ENCODE data around the gene NUP98. TPM values are rescaled to one million over a fixed set of nuclear protein-coding genes. Genes with fewer than 3 reads are reported as not detected.

NUP98 gene
- polyA plus RNA-seq, 3 donors: 19.6 to 76.2 (median 28.5) TPM

- peaks cover 2 to 5% of the 10 kb centered on the region in 2 donors for H3K36me3 Mint-ChIP-seq
- no peak for DNase-seq
- H3K79me2 ChIP-seq (ENCODE audit: insufficient read depth, low read length): no peaks in the 10 kb centered on the region
- H2AFZ ChIP-seq (ENCODE audit: insufficient read depth, low read depth, low read length, poor library complexity, severe bottlenecking): no peak overlapping the region
- H3K9ac ChIP-seq (ENCODE audit: insufficient read depth, low read length, poor library complexity, severe bottlenecking): no peak overlapping the region
- no peak overlapping the region for H3K4me3 ChIP-seq (replicated peaks in 1 of 3; ENCODE audit: low read depth in 2 of 3, low read length in 3 of 3)
- H3K9me3 ChIP-seq (replicated peaks in 1 of 2; ENCODE audit: control insufficient read depth in 1 of 2, insufficient read depth in 1 of 2, low read length in 2 of 2): no peaks in the 10 kb centered on the region
- H3K27ac Mint-ChIP-seq: peak overlapping the region in 2 of 7 donors; percentile 10
- TF ChIP-seq CTCF (IDR thresholded peaks at IDR 0.05): no peak
- H3K4me3 Mint-ChIP-seq: no peak overlapping the region
- no peak overlapping the region for H3K27ac ChIP-seq (ENCODE audit: low read depth in 1 of 2, low read length in 2 of 2)
- WGBS (ENCODE audit: insufficient coverage): 93% methylated on average over 9 of the region's 10 CpGs
- no peaks in the 10 kb centered on the region for H3K9me3 Mint-ChIP-seq
- H3K36me3 ChIP-seq (replicated peaks in 1 of 2; ENCODE audit: control insufficient read depth in 1 of 2, insufficient read depth in 2 of 2, low read length in 2 of 2): no peaks in the 10 kb centered on the region
- no peaks in the 10 kb centered on the region for H3K27me3 ChIP-seq (ENCODE audit: control insufficient read depth in 2 of 2, insufficient read depth in 2 of 2, low read length in 2 of 2)
- no peak overlapping the region for H3K4me2 ChIP-seq (replicated peaks; ENCODE audit: extremely low read depth, low read length, poor library complexity, severe bottlenecking)
- peaks cover 3% of the 10 kb centered on the region for H3K4me1 Mint-ChIP-seq
- intact Hi-C loops (cut with micrococcal nuclease): no loop called here
- H3K4me1 ChIP-seq (ENCODE audit: control insufficient read depth in 1 of 2, insufficient read depth in 2 of 2, low read length in 2 of 2): no peaks in the 10 kb centered on the region
- no peaks in the 10 kb centered on the region for H3K27me3 Mint-ChIP-seq (ENCODE audit: low read depth in 3 of 3)
- no peaks in the 10 kb centered on the region for H4K20me1 ChIP-seq (ENCODE audit: insufficient read depth, low read length)
These were observed 19.9 kb upstream of the NUP98 start for GRCh38 chr11:3817181-3817800.

GRCh38 chr11:3816673-3817072 is 19.3 kb upstream of the NUP98 start:
- H3K4me3 ChIP-seq (replicated peaks in 1 of 3; ENCODE audit: low read depth in 2 of 3, low read length in 3 of 3): no peak overlapping the region
- H2AFZ ChIP-seq (ENCODE audit: insufficient read depth, low read depth, low read length, poor library complexity, severe bottlenecking): no peak overlapping the region
- no peak overlapping the region for H3K27ac ChIP-seq (ENCODE audit: low read depth in 1 of 2, low read length in 2 of 2)
- no peaks in the 10 kb centered on the region for H3K27me3 Mint-ChIP-seq (ENCODE audit: low read depth in 3 of 3)
- intact Hi-C loops (cut with micrococcal nuclease): no loop called here
- no peaks in the 10 kb centered on the region for H3K79me2 ChIP-seq (ENCODE audit: insufficient read depth, low read length)
- H3K4me1 Mint-ChIP-seq: peaks cover 3% of the 10 kb centered on the region
- no peak for TF ChIP-seq CTCF (IDR thresholded peaks at IDR 0.05)
- H3K9ac ChIP-seq (ENCODE audit: insufficient read depth, low read length, poor library complexity, severe bottlenecking): no peak overlapping the region
- H4K20me1 ChIP-seq (ENCODE audit: insufficient read depth, low read length): no peaks in the 10 kb centered on the region
- no peak overlapping the region for H3K4me3 Mint-ChIP-seq
- H3K4me2 ChIP-seq (replicated peaks; ENCODE audit: extremely low read depth, low read length, poor library complexity, severe bottlenecking): no peak overlapping the region
- no peak overlapping the region for H3K27ac Mint-ChIP-seq
- H3K36me3 Mint-ChIP-seq: peaks cover 2 to 5% of the 10 kb centered on the region in 2 donors
- H3K9me3 Mint-ChIP-seq: no peaks in the 10 kb centered on the region
- 100% methylated on average over 2 of the region's 2 CpGs for WGBS (ENCODE audit: insufficient coverage)
- no peaks in the 10 kb centered on the region for H3K9me3 ChIP-seq (replicated peaks in 1 of 2; ENCODE audit: control insufficient read depth in 1 of 2, insufficient read depth in 1 of 2, low read length in 2 of 2)
- H3K36me3 ChIP-seq (replicated peaks in 1 of 2; ENCODE audit: control insufficient read depth in 1 of 2, insufficient read depth in 2 of 2, low read length in 2 of 2): no peaks in the 10 kb centered on the region
- no peak for DNase-seq
- no peaks in the 10 kb centered on the region for H3K4me1 ChIP-seq (ENCODE audit: control insufficient read depth in 1 of 2, insufficient read depth in 2 of 2, low read length in 2 of 2)
- H3K27me3 ChIP-seq (ENCODE audit: control insufficient read depth in 2 of 2, insufficient read depth in 2 of 2, low read length in 2 of 2): no peaks in the 10 kb centered on the region

Measured in CD14-positive monocyte (primary cell).